IPS-18c (cell line): ENCODE measurements around the gene ITPK1.
"Not testable (repeated sequence)": the region's sequence is repeated elsewhere in the genome, so short reads cannot be mapped to it uniquely, and the experiment has no call there.

Experiments
- H3K4me3 ChIP-seq: 2 replicates; pipeline ENCODE4 v1.7.0; 2013; ENCODE audit warnings: low read depth, mild to moderate bottlenecking, low read length, moderate library complexity; ENCODE audit not compliant: insufficient read depth
- H3K9me3 ChIP-seq: one replicate; pipeline ENCODE4 v1.6.1; 2013; ENCODE audit warnings: mild to moderate bottlenecking, low read length, moderate library complexity; ENCODE audit not compliant: control insufficient read depth, insufficient read depth

The ITPK1 gene

DNA sequence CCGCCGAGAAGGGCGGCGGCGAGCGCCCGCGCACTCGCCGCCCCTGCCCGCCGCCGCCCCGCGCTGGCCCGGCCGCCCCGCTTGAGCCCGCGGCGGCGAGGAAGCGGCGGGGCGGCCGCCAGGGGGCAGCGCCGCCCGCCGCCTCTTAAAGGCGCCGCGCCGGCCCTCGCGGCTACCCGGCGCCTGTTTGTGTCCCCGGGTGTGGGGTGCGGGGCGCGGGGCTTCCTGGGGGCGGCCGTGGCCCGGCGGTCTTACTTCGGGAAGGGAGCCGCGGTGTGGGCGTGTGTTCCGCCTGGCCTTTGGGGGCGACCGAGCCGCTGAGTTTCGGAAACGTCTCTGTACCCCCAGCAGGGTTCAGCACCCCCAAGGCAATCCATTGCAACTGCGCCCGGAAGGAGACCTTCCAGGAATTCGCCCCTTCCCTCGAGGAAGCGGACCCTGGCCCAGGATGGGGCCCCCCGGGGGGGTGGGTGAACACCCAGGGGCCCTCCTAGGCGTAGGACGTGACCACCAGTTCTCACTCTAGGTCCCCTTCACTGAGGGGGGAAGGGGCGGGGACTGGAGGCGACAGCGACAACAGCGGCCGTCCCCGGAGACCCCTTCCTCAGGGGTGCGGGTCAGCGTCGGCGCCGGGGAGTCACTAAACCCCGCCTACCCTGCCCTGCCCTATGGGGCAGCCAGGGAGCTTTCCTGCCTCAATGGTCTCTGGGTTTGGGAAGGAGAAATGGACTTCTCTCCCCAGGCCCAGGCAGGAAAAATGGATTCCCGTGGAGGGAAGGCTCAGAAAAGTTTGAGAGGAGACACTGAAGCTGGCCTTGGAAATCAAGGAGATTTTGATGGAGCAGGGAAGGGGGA is at the start of gene ITPK1:
Gene ITPK1 (minus strand): TSS at position 105 of the 855 bp plus-strand sequence. CDS start 762 bp downstream, outside the sequence.
- no peaks in the 10 kb centered on the region for H3K9me3 ChIP-seq
- H3K4me3 ChIP-seq, result peak within 1 kb of the TSS; percentile 86

- Histone ChIP-seq H3K9me3 (no peaks in the 10 kb centered on the region), H3K4me3 (no peak overlapping the region)
Observed at GRCh38 chr14:93163564-93163963, 47.8 kb upstream of the ITPK1 start.

- Histone ChIP-seq H3K4me3 (no peak overlapping the region), H3K9me3 (no peaks in the 10 kb centered on the region)
Observed at GRCh38 chr14:93161411-93161940, 45.8 kb upstream of the ITPK1 start.

- Histone ChIP-seq H3K9me3 (no peaks in the 10 kb centered on the region), H3K4me3 (no peak overlapping the region)
Observed at GRCh38 chr14:93160353-93160801, 44.7 kb upstream of the ITPK1 start.

DNA sequence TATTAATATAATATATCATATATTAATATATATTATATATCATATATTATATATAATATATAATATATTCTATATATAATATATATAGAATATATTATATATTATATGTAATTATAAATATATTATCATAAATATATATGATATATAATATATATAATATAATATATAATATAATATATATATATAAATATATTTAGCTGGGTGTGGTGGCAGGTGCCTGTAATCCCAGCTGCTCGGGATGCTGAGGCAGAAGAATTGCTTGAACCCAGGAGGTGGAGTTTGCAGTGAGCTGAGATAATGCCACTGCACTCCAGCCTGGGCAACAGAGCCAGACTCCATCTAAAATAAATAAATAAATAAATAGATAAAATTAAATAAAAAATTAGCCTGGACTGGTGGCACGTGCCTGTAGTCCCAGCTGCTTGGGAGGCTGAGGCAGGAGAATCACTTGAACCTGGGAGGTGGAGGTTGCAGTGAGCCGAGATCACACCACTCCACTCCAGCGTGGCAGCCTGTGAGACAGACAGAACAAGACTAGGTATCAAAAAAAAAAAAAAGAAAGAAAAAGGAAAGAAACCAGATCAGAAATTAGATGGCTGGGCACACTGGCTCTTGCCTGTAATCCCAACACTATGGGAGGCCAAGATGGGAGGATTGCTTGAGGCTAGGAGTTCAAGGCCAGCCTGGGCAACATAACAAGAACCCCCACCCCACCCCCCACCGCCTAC is 44.1 kb upstream of the ITPK1 start:
- H3K9me3 ChIP-seq, H3K4me3 ChIP-seq: not testable (repeated sequence)

- H3K4me3 ChIP-seq, H3K9me3 ChIP-seq: not testable (repeated sequence)
Observed at GRCh38 chr14:93158349-93158748, 42.6 kb upstream of the ITPK1 start.

GRCh38 chr14:93156693-93157369 is 41.1 kb upstream of the ITPK1 start:
- no peak overlapping the region for H3K4me3 ChIP-seq
- no peaks in the 10 kb centered on the region for H3K9me3 ChIP-seq

DNA sequence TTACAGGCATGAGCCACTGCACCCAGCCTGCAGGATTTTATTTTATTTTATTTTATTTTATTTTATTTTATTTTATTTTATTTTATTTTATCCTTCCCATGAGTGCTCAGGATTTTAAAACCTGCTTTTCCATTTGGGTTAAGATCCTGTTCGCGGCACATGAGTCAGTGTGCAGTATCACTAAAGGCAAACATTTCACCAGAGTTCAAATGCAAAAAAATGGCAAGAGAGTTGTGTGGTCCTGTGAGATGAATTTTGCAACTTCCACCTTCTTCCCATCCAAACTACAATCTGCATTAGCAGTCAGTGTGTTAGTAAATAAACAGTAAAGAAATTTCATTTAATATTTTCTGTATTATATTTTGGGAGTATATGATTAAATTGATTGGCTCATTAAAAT is 39.9 kb upstream of the ITPK1 start:
- no peaks in the 10 kb centered on the region for H3K9me3 ChIP-seq

DNA sequence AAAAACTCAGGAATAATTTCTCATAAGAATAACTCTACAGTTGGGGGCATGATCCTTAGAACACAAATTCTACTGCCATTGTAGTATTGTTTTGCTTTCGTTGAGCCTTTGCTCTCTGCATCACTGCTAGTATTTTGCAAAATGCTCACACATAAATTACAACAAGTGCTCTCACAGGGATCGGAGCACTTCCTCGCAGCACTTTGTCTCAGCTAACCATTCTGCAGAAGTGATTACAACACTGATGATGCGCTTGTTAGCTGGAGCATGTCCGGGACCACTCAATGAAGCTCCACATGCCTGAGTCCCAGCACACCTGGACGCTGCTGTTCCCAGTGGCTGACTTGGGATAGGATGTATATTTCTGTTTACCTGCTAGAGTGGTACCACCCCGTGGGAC is 37.4 kb upstream of the ITPK1 start:
- no peak overlapping the region for H3K4me3 ChIP-seq
- no peaks in the 10 kb centered on the region for H3K9me3 ChIP-seq

More for the DNA sequence above, 39.9 kb upstream of the ITPK1 start:
- H3K4me3 ChIP-seq, result no peak overlapping the region

GRCh38 chr14:93150227-93151208 is 34.8 kb upstream of the ITPK1 start:
- Histone ChIP-seq H3K4me3 (no peak overlapping the region), H3K9me3 (no peaks in the 10 kb centered on the region)

- no peak overlapping the region for H3K4me3 ChIP-seq
- H3K9me3 ChIP-seq, result no peaks in the 10 kb centered on the region
Observed at GRCh38 chr14:93148979-93149378, 33.3 kb upstream of the ITPK1 start.

DNA sequence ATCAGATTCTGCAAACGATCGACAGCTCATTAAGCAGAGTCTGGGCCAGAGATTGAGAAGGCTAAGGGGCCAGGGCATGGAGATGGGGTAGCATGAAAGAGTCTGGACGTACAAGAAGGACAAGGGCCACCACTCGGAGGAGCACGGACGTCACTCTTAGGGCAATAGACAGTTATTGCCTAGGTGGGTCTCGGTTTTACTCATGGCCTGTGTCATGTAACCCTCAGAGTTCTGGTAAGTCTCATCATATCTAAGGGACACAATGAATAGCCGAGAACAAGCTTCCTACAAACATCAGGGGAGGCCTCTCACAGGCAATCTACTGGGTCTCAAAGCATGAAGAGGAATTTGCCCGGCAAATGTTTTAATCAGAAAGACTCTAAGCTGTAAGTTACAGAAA is 30.4 kb upstream of the ITPK1 start:
- H3K9me3 ChIP-seq, result no peaks in the 10 kb centered on the region
- no peak overlapping the region for H3K4me3 ChIP-seq

DNA sequence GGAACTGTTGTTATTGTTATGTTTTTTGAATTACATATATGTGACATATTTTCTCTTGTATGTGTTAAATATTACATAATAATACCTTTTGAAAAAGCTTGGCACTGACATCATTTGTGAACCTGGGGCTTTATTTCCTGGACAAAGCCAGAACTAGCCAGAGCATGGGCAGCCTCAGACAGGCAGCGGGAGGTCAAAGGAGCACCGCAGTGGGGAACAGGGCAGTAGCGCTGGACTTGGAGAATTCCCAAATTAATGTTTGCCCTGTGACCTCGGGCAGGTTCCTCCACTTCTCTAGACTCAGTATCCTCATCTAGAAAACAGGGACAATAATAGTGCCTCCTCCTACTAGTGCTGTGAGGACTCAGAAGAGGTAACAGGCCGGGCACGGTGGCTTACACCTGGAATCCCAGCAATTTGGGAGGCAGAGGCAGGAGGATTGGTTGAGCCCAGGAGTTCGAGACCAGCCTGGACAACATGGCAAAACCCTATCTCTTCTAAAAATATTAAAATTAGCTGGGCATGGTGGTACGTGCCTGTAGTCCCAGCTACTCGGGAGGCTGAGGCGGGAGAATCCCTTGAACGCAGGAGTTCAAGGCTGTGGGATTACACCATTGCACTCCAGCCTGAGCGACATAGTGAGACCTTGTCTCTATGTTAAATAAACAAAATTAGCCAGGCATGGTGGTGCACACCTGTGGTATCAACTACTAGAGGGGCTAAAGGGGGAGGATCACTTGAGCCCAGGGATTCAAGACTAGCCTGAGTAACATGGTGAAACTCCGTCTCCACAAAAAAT is 27.3 kb upstream of the ITPK1 start:
- no peaks in the 10 kb centered on the region for H3K9me3 ChIP-seq
- H3K4me3 ChIP-seq, result no peak overlapping the region

DNA sequence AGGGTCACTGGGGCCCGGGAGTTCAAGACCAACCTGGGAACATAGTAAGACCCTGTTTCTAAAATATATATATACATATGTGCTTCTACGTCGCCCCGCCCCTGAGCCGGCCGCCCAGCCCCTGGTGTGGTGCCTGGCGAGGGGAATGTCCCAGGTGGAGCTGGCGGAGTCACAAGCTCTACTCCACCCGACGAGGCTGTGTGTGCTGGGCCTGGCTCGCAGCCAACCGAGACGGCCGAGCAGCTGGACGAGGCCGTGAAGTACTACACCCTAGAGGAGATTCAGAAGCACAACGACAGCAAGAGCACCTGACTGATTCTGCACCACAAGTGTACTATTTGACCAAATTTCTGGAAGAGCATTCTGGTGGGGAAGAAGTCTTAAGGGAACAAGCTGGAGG is 22.1 kb upstream of the ITPK1 start:
- Histone ChIP-seq H3K9me3 (no peaks in the 10 kb centered on the region), H3K4me3 (no peak overlapping the region)

- not testable (repeated sequence) for H3K4me3 ChIP-seq, H3K9me3 ChIP-seq
Observed at GRCh38 chr14:93136508-93136907, 20.8 kb upstream of the ITPK1 start.

DNA sequence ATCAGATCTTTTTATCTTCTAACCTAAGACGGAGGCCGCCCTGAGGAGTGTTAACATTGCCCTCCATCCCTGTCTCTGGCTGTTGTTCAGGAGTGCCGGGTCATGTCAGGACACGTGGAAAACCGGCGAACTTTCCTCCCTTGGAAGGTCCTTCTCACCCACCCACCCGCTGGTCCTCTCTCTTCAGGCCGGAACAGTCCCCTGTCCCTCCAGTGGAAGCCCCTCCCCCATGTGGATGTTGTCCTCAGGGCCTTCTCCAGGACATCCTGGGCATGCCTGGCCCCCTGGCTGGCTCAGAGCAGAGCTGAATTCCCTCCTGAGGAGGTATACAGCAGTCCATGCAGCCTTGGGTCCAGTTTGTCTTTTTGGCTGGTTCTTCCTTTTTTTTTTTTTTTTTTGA is 20.3 kb upstream of the ITPK1 start:
- H3K4me3 ChIP-seq, result no peak overlapping the region
- H3K9me3 ChIP-seq, result no peaks in the 10 kb centered on the region
